Neural progenitor cell (in vitro differentiated cells): ENCODE measurements around the gene KAT2B.

Experiments used
- EZH2 ChIP-seq: fragments of 200-600 bp; sonication (generic); IDR thresholded peaks from 2 replicates; pipeline ENCODE4 v1.6.1; 2017; ENCODE audit warnings: antibody characterized with exemption, mild to moderate bottlenecking, moderate library complexity
- EZH2phosphoT487 ChIP-seq: fragments of 200-600 bp; sonication (generic); IDR thresholded peaks from 2 replicates; pipeline ENCODE4 v1.6.1; 2017; ENCODE audit warnings: antibody characterized with exemption
- TF ChIP-seq, protein P1 (sequence below): fragments of 200-600 bp; sonication (generic); IDR thresholded peaks from 2 replicates; pipeline ENCODE4 v1.5.1; 2017; ENCODE audit warnings: antibody characterized with exemption, mild to moderate bottlenecking

DNA sequence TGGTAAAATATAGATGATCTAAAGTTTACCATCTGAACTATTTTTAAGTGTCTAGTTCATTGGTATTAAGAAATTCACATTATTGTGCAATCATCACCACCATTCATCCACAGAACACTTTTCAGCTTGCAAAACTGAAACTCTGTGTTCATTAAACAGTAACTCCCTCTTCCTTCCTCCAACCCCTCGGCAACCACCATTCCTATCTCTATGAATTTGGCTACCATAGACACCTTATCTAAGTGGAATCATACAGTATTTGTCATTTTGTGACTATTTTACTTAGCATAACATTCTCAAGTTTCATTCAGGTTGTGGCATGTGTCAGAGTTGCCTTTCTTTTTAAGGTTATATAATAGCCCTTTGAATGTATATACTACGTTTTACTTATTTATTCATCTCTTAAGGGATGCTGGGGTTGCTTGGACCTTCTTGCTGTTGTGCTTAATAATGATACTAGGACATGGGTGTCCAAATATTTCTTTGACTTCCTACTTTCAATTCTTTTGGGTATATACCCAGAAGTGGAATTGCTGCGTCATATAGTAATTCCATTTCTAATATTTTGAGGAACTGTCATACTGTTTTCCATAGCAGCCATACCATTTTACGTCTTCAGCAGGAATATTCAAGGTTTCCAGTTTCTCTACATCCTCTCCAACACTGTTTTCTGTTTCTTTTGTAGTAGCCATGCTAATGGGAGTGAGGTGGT is 20.9 kb downstream of the KAT2B start:
- TF ChIP-seq, protein P1, sequence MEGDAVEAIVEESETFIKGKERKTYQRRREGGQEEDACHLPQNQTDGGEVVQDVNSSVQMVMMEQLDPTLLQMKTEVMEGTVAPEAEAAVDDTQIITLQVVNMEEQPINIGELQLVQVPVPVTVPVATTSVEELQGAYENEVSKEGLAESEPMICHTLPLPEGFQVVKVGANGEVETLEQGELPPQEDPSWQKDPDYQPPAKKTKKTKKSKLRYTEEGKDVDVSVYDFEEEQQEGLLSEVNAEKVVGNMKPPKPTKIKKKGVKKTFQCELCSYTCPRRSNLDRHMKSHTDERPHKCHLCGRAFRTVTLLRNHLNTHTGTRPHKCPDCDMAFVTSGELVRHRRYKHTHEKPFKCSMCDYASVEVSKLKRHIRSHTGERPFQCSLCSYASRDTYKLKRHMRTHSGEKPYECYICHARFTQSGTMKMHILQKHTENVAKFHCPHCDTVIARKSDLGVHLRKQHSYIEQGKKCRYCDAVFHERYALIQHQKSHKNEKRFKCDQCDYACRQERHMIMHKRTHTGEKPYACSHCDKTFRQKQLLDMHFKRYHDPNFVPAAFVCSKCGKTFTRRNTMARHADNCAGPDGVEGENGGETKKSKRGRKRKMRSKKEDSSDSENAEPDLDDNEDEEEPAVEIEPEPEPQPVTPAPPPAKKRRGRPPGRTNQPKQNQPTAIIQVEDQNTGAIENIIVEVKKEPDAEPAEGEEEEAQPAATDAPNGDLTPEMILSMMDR = no peak
- no peak for TF ChIP-seq EZH2
- TF ChIP-seq EZH2phosphoT487 = no peak
